IMR-90 (cell line): ENCODE measurements around the gene CCDC88B. TPM values are rescaled to one million over a fixed set of nuclear protein-coding genes. Genes with fewer than 3 reads are reported as not detected.

Experiments
- ATAC-seq: fragments of 200-7000 bp; cut with Tn5 transposase; 2 replicates; pipeline ENCODE4 v1.9.1; 2020; ENCODE audit warnings: low read depth, mild to moderate bottlenecking, moderate library complexity
- BruUV-seq: library from RNA; stranded (reverse); fragments of 400-500 nt; replicated peaks from 2 replicates; lab custom pipeline; 2021; lab: Mats Ljungman, UMichigan
- CTCF ChIA-PET: fragments of 300-600 bp; formaldehyde crosslinking; extraction: SDS; loops from one replicate; lab custom pipeline; 2021; ENCODE audit warnings: antibody characterized with exemption; lab: Yijun Ruan, JAX
- POLR2A ChIA-PET: fragments of 300-600 bp; sonication (Branson Sonifier 250); formaldehyde crosslinking; loops from one replicate; lab custom pipeline; 2022; ENCODE audit warnings: antibody characterized with exemption; ENCODE audit not compliant: unreplicated experiment; lab: Charles Lee
- DNase-seq: peaks from one replicate; pipeline ENCODE4 v3.0.0; 2013
- H2AFZ ChIP-seq: replicated peaks from 2 replicates; pipeline ENCODE3; 2013; ENCODE audit warnings: low read length, mild to moderate bottlenecking; ENCODE audit not compliant: poor library complexity
- H2AK5ac ChIP-seq: 2 replicates; pipeline ENCODE4 v1.6.1; 2013; ENCODE audit warnings: low read depth, low read length, inconsistent platforms
- H2AK9ac ChIP-seq: replicated peaks from 2 replicates; pipeline ENCODE3; 2013; ENCODE audit warnings: mild to moderate bottlenecking, low read depth, low read length, moderate library complexity; ENCODE audit not compliant: poor library complexity
- H2BK120ac ChIP-seq: 2 replicates; pipeline ENCODE4 v1.6.1; 2013; ENCODE audit warnings: low read depth, low read length, inconsistent platforms
- H2BK15ac ChIP-seq: 3 replicates; pipeline ENCODE4 v1.6.1; 2013; ENCODE audit warnings: low read depth, low read length, inconsistent platforms
- H2BK20ac ChIP-seq: 2 replicates; pipeline ENCODE4 v1.6.1; 2013; ENCODE audit warnings: low read depth, mild to moderate bottlenecking, inconsistent platforms, low read length, moderate library complexity
- H2BK5ac ChIP-seq: 2 replicates; pipeline ENCODE4 v1.6.1; 2013; ENCODE audit warnings: mild to moderate bottlenecking, low read depth, low read length, inconsistent platforms; ENCODE audit not compliant: poor library complexity, severe bottlenecking
- H3K14ac ChIP-seq: replicated peaks from 2 replicates; pipeline ENCODE4 v1.6.1; 2013; ENCODE audit warnings: low read depth, low read length, inconsistent platforms
- H3K18ac ChIP-seq: 2 replicates; pipeline ENCODE4 v1.6.1; 2013; ENCODE audit warnings: low read depth, low read length, control low read depth
- H3K23ac ChIP-seq: 2 replicates; pipeline ENCODE4 v1.6.1; 2013; ENCODE audit warnings: low read depth, low read length, inconsistent platforms
- H3K27ac ChIP-seq: 2 replicates; pipeline ENCODE4 v1.5.1; 2013; ENCODE audit warnings: mild to moderate bottlenecking, control low read depth, low read length; ENCODE audit not compliant: insufficient read depth
- H3K27me3 ChIP-seq: 2 replicates; pipeline ENCODE4 v1.6.1; 2013; ENCODE audit warnings: low read length; ENCODE audit not compliant: control insufficient read depth, insufficient read depth
- H3K36me3 ChIP-seq: 2 replicates; pipeline ENCODE4 v1.6.1; 2013; ENCODE audit warnings: low read length, mixed read lengths; ENCODE audit not compliant: control insufficient read depth, insufficient read depth
- H3K4ac ChIP-seq: 2 replicates; pipeline ENCODE4 v1.6.1; 2013; ENCODE audit warnings: low read depth, low read length, inconsistent platforms
- H3K4me1 ChIP-seq: 2 replicates; pipeline ENCODE4 v1.6.1; 2013; ENCODE audit warnings: low read length, mixed read lengths; ENCODE audit not compliant: control insufficient read depth, insufficient read depth
- H3K4me2 ChIP-seq: 2 replicates; pipeline ENCODE4 v1.6.1; 2013; ENCODE audit warnings: low read depth, mild to moderate bottlenecking, control low read depth, low read length, moderate library complexity
- H3K4me3 ChIP-seq: 2 replicates; pipeline ENCODE4 v1.5.1; 2013; ENCODE audit warnings: low read depth, mild to moderate bottlenecking, control low read depth, low read length, moderate library complexity; ENCODE audit not compliant: insufficient read depth
- H3K56ac ChIP-seq: 2 replicates; pipeline ENCODE4 v1.6.1; 2013; ENCODE audit warnings: low read length, inconsistent platforms; ENCODE audit not compliant: insufficient read depth; ENCODE audit errors: extremely low read depth
- H3K79me1 ChIP-seq, 2 experiments: 2 replicates each; pipeline ENCODE4 v1.6.1; 2013; ENCODE audit warnings: low read length in 2 of 2, inconsistent platforms in 1 of 2, low read depth in 1 of 2
- H3K9ac ChIP-seq: 2 replicates; pipeline ENCODE4 v1.6.1; 2013; ENCODE audit warnings: low read depth, low read length, control low read depth
- H3K9me1 ChIP-seq: 2 replicates; pipeline ENCODE4 v1.6.1; 2013; ENCODE audit warnings: low read length, inconsistent platforms; ENCODE audit not compliant: insufficient read depth
- H3K9me3 ChIP-seq: 2 replicates; pipeline ENCODE4 v1.6.1; 2013; ENCODE audit warnings: low read length; ENCODE audit not compliant: control insufficient read depth, insufficient read depth
- H4K20me1 ChIP-seq: 2 replicates; pipeline ENCODE4 v1.6.1; 2013; ENCODE audit warnings: low read length, inconsistent platforms; ENCODE audit not compliant: insufficient read depth
- H4K5ac ChIP-seq: 2 replicates; pipeline ENCODE4 v1.6.1; 2013; ENCODE audit warnings: mild to moderate bottlenecking, low read depth, low read length, control low read depth
- H4K8ac ChIP-seq, 2 experiments: 2 replicates each; pipeline ENCODE4 v1.6.1; 2013; ENCODE audit warnings: low read depth in 2 of 2, low read length in 2 of 2, control low read depth in 1 of 2, inconsistent platforms in 1 of 2
- H4K91ac ChIP-seq: 2 replicates; pipeline ENCODE4 v1.6.1; 2013; ENCODE audit warnings: low read depth, low read length, inconsistent platforms; ENCODE audit not compliant: insufficient read depth
- CEBPB ChIP-seq: IDR thresholded peaks from 2 replicates; pipeline ENCODE4 v1.6.1; 2012; ENCODE audit warnings: low read depth, low read length, improper control_type of control experiment
- CHD1 ChIP-seq: IDR thresholded peaks from 2 replicates; pipeline ENCODE4 v1.6.1; 2012; ENCODE audit warnings: low read depth, low read length, improper control_type of control experiment
- MAFK ChIP-seq: IDR thresholded peaks from 2 replicates; pipeline ENCODE4 v1.6.1; 2012; ENCODE audit warnings: low read depth, low read length, improper control_type of control experiment
- MAZ ChIP-seq: IDR thresholded peaks from 2 replicates; pipeline ENCODE4 v1.6.1; 2012; ENCODE audit warnings: low read depth, mild to moderate bottlenecking, low read length, improper control_type of control experiment, moderate library complexity, borderline replicate concordance
- MXI1 ChIP-seq: IDR thresholded peaks from 2 replicates; pipeline ENCODE4 v1.6.1; 2012; ENCODE audit warnings: low read depth, mild to moderate bottlenecking, low read length, moderate library complexity, borderline replicate concordance
- POLR2A ChIP-seq: IDR thresholded peaks from 2 replicates; pipeline ENCODE4 v1.6.1; 2012; ENCODE audit warnings: mild to moderate bottlenecking, low read depth, low read length
- RFX5 ChIP-seq: IDR thresholded peaks from 2 replicates; pipeline ENCODE4 v1.8.0; 2012; ENCODE audit warnings: low read depth, mild to moderate bottlenecking, low read length, moderate library complexity
- WGBS, 2 experiments: methylation state at CpG; one replicate each; pipeline versions ENCODE4 v1.1.5 to v1.1.7; 2013; ENCODE audit warnings: missing lambda C conversion rate in 2 of 2; ENCODE audit not compliant: insufficient read length in 1 of 2; ENCODE audit errors: extremely low coverage in 2 of 2; 5-methylcytosine and 5-hydroxymethylcytosine counted together
- dilution Hi-C: fragments of 300-500 bp; cut with HindIII; formaldehyde crosslinking; loops from one replicate; pipeline ENCODE4 v1.14.3; 2018; ENCODE audit warnings: low sequenced_read_pairs; ENCODE audit not compliant: unreplicated experiment
- in situ Hi-C: fragments of 300-500 bp; cut with MboI; formaldehyde crosslinking; loops from 3 replicates; pipeline ENCODE4 v1.14.3; 2019; ENCODE audit warnings: low sequenced_read_pairs, inconsistent platforms, mixed read lengths
- intact Hi-C: fragments of 100-400 bp; cut with micrococcal nuclease; formaldehyde crosslinking; loops from 2 replicates; pipeline ENCODE4 v1.10.0; 2022
- polyA plus RNA-seq, 3 experiments: library from polyadenylated mRNA; depleted of rRNA; stranded (reverse); fragments of >200 nt; gene quantifications; 2 replicates each; pipeline ENCODE4 v1.2.3, GENCODE V29; 2012; ENCODE audit warnings: low replicate concordance in 1 of 3
- total RNA-seq: library from RNA; depleted of rRNA; stranded (reverse); fragments of >200 nt; gene quantifications from 2 replicates; pipeline ENCODE4 v1.2.3, GENCODE V29; 2012

CCDC88B gene
- total and polyA plus RNA-seq, 2 of the 4 experiments (the other 2 are of a cell fraction): 1.3 to 2.5 TPM

DNA sequence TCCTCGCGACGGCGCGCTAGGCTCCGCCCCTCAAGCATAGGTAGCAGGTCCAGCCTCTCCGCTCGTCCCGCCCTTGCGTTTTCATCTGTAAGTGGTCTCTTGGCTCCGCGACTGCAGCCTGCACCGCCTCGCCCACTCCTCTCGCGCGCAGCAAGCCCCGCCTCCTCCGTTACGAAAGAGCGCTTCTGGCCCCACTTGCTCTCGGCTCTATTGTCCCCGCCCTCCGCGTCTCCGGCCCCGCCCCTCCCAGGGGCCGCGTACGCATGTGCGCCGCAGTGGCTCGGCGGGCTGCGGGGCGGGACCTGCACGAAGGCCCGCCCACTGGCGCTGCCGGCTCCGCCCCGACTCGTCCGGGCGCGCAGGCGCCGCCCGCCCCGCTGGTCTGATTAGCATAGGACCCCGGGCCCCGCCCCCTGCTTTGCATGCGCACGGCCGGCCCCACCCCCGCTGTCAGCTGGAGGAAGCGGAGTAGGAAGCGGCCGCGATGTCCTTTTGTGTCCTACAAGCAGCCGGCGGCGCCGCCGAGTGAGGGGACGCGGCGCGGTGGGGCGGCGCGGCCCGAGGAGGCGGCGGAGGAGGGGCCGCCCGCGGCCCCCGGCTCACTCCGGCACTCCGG lies 34.8 kb upstream of the CCDC88B start, which contains the start of gene ESRRA:
Gene ESRRA, plus strand, starts transcription at position 450 of the 616 bp plus-strand sequence. CDS start 1,656 bp downstream, outside the sequence.
- ATAC-seq (peak; percentile 88), DNase-seq (peak; percentile 96)
- ChIA-PET CTCF (interaction anchor here (0.6 to 1.8 kb wide), 6 partner anchors 17 to 101 kb away, joined by 3 to 13 read pairs (median 4); partner anchors contain the start of gene BAD), POLR2A (interaction anchor here (1.6 kb wide), 1 partner anchor 12 kb away, joined by 4 read pairs; the partner anchor contains the start of genes PRDX5 and TRMT112)
- Histone ChIP-seq H2AK5ac (peak within 1 kb of the TSS; percentile 83), H2BK20ac (no peak within 1 kb of the TSS), H4K91ac (peak within 1 kb of the TSS; percentile 53; the same call in 1 of the 2 replicates), H2BK5ac (peak within 1 kb of the TSS; percentile 66), H3K79me1 (peaks cover 14 to 24% of the 10 kb centered on the region in 2 experiments; a peak in 3 of 4 replicates), H3K56ac (peak within 1 kb of the TSS; percentile 32), H3K4me2 (peak within 1 kb of the TSS; percentile 90), H4K5ac (peak within 1 kb of the TSS; percentile 1; the same call in 1 of the 2 replicates), H2BK15ac (no peak within 1 kb of the TSS), H3K4me1 (peaks cover 12% of the 10 kb centered on the region), H3K9me1 (no peaks in the 10 kb centered on the region), H3K23ac (peak within 1 kb of the TSS; percentile 80), H2AK9ac (peak within 1 kb of the TSS; percentile 92), H4K8ac (peak within 1 kb of the TSS; percentile 15 to 60; a peak in 3 of 4 replicates), H3K27ac (peak within 1 kb of the TSS; percentile 86), H4K20me1 (peaks cover 11% of the 10 kb centered on the region), H3K14ac (peak within 1 kb of the TSS; percentile 88), H3K36me3 (no peaks in the 10 kb centered on the region), H3K9me3 (no peaks in the 10 kb centered on the region), H3K9ac (peak within 1 kb of the TSS; percentile 80), H3K18ac (no peak within 1 kb of the TSS), H3K4ac (peak within 1 kb of the TSS; percentile 56), H2AFZ (peak within 1 kb of the TSS; percentile 94), H3K27me3 (peaks cover 7% of the 10 kb centered on the region), H3K4me3 (peak within 1 kb of the TSS; percentile 58), H2BK120ac (peak within 1 kb of the TSS; percentile 17; the same call in 1 of the 2 replicates)
- BruUV-seq: no TSS peak
- in situ Hi-C loops (no loop called here), intact Hi-C loops (loop anchor here (1.0 to 10.0 kb wide), 2 partner anchors 35 to 300 kb away; no protein-coding TSS in a partner anchor), dilution Hi-C loops (no loop called here)
- 0% methylated on average over 50 of the region's 81 CpGs; no CpG with 5 or more reads in 1 of the 2 experiments for WGBS, 2 experiments
- peak; percentile 86 for TF ChIP-seq CEBPB
- peak; percentile 86; the same call in 1 of the 2 replicates for TF ChIP-seq MAZ
- peak; percentile 77 for TF ChIP-seq MXI1
- no peak for TF ChIP-seq RFX5
- no peak for TF ChIP-seq CHD1
- peak; percentile 43; the same call in 1 of the 2 replicates for TF ChIP-seq POLR2A
- TF ChIP-seq MAFK: no peak
